ENCODE results near the gene LIG4. TPM values are rescaled to one million over a fixed set of nuclear protein-coding genes. Genes with fewer than 3 reads are reported as not detected.

Gene LIG4
- total and polyA plus RNA-seq, 4 donors = 12.9 to 28.9 (median 20.7) TPM

- WGBS (ENCODE audit: insufficient coverage) = 80% methylated on average over 1 of the region's 3 CpGs
- Histone ChIP-seq H3K36me3 (ENCODE audit: control insufficient read depth, insufficient read depth, low read length) (no peaks in the 10 kb centered on the region), H3K4me3 (ENCODE audit: low read depth, low read length) (no peak overlapping the region), H3K27me3 (ENCODE audit: control insufficient read depth, insufficient read depth, low read length) (no peaks in the 10 kb centered on the region), H3K4me1 (ENCODE audit: control insufficient read depth, insufficient read depth, low read length) (no peaks in the 10 kb centered on the region), H3K9me3 (ENCODE audit: control insufficient read depth, insufficient read depth, low read length) (no peaks in the 10 kb centered on the region), H3K27ac (ENCODE audit: low read depth, low read length) (no peak overlapping the region)
- no peak for DNase-seq (ENCODE audit: low read depth in 4 of 6, low spot score in 6 of 6)
These were observed 49.3 kb downstream of the LIG4 start for GRCh38 chr13:108166078-108166477.

DNA sequence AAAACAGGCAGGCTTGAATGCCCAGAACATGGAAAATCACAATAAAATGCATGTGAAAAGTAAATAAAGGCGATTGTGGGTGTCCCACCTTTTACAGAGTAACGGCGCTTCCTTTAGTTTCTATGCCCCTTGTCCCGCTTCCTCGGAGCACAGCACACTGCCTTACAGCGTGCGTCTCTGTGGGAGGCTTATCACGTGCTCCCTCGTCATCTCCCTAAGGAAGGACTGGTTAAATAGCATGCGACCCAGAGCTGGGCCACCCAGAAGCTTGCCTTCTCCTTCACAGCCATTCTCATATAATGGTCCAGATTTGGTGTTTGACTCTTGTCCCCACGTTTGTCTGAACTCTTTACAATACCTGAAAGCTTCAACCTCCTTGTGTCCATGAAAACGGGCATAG lies 56.6 kb downstream of the LIG4 start:
- DNase-seq (ENCODE audit: low read depth in 4 of 6, low spot score in 6 of 6) = no peak
- no peaks in the 10 kb centered on the region for H3K9me3 ChIP-seq (ENCODE audit: control insufficient read depth, insufficient read depth, low read length)
- WGBS (ENCODE audit: insufficient coverage) = 84% methylated on average over 11 of the region's 12 CpGs
- no peaks in the 10 kb centered on the region for H3K27me3 ChIP-seq (ENCODE audit: control insufficient read depth, insufficient read depth, low read length)
- H3K36me3 ChIP-seq (ENCODE audit: control insufficient read depth, insufficient read depth, low read length) = no peaks in the 10 kb centered on the region
- H3K27ac ChIP-seq (ENCODE audit: low read depth, low read length) = no peak overlapping the region
- no peak overlapping the region for H3K4me3 ChIP-seq (ENCODE audit: low read depth, low read length)
- H3K4me1 ChIP-seq (ENCODE audit: control insufficient read depth, insufficient read depth, low read length) = no peaks in the 10 kb centered on the region

Other genes starting within 250 kb of the LIG4 start
- 10 to 100 TPM in 1 of 2 donors, 1 to 10 TPM in 1; 9.0 to 15.0 TPM for gene ABHD13, start 2.9 kb upstream of the LIG4 start, total RNA-seq
- 10 to 100 TPM in 1 of 2 donors, 1 to 10 TPM in 1; 8.2 to 11.0 TPM for gene ABHD13, start 2.9 kb upstream of the LIG4 start, polyA plus RNA-seq (ENCODE audit: insufficient read length in 2 of 2)
- 1 to 10 TPM; 2.4 to 3.5 TPM for gene TNFSF13B, start 54.2 kb upstream of the LIG4 start, total RNA-seq
- 1 to 10 TPM; 1.5 to 1.6 TPM for gene TNFSF13B, start 54.2 kb upstream of the LIG4 start, polyA plus RNA-seq (ENCODE audit: insufficient read length in 2 of 2)